ENCODE data around the gene F3. TPM values are rescaled to one million over a fixed set of nuclear protein-coding genes. Genes with fewer than 3 reads are reported as not detected.
"Not testable (repeated sequence)": the region's sequence is repeated elsewhere in the genome, so short reads cannot be mapped to it uniquely, and the experiment has no call there.

Gene F3
- 356 TPM for total RNA-seq (ENCODE audit: insufficient read depth, low replicate concordance)

DNA sequence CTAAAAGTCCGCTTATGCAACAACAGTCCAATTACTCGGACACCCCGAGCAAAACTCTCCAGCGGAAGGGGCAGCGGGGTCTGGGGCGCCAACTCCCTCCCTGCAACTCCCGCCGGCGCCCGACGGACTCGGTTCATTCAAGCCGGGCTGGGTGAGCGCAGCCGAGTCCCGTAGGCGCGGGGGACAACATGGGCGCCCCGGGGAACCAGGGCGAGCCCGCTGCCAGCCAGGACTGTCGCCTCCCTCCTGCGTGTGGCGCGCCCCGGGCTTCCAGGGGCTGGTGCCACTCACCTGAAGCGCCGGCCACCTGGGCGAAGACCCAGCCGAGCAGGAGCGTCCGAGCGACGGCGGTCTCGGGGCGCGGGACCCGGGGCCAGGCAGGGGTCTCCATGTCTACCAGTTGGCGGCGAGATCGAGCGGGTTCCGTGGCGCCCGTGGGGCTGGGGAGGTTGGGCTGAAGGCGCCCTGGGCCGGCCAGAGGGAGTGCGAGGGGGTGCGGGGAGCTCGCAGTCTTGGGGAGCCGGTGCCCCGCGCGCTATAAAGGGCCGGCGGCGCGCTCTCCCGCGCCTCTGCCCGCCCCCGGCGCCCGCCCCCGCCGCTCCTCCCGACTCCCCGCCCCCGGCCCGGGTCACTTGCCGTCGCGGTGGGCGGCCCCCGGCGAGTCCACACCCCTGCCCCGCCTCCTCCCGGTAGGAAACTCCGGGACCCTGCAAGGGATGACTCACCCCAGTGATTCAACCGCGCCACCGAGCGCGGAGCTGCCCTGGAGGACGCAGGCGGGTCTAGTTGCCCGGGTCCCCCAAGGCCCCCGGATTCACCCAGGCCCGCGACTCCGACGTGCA lies at the start of gene F3:
F3 (minus strand) TSS at position 514 of the 842 bp plus-strand sequence; CDS start at position 391, 123 bp downstream.
- DNase-seq (ENCODE audit: low spot score): peak; percentile 96

GRCh38 chr1:94590203-94591137 lies 48.9 kb upstream of the F3 start:
- DNase-seq (ENCODE audit: low spot score): peak; percentile 61

GRCh38 chr1:94589728-94590127 lies 48.2 kb upstream of the F3 start:
- no peak for DNase-seq (ENCODE audit: low spot score)

DNA sequence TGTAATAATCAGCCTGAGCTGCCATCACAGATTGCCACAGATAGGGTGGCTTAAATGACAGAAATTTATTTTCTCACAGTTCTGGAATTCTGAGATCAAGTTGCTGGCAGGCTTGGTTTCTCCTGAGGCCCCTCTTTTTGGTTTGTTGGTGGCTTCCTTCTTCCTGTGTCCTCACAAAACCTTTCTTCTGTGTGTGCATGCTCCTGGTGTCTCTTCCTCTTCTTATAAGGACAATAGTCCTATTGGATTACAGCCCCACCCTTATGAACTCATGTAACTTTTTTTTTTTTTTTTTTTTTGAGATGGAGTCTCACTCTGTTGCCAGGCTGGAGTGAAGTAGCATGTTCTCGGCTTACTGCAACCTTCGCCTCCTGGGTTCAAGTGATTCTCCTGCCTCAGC lies 41.0 kb upstream of the F3 start:
- no peak for DNase-seq (ENCODE audit: low spot score)

DNA sequence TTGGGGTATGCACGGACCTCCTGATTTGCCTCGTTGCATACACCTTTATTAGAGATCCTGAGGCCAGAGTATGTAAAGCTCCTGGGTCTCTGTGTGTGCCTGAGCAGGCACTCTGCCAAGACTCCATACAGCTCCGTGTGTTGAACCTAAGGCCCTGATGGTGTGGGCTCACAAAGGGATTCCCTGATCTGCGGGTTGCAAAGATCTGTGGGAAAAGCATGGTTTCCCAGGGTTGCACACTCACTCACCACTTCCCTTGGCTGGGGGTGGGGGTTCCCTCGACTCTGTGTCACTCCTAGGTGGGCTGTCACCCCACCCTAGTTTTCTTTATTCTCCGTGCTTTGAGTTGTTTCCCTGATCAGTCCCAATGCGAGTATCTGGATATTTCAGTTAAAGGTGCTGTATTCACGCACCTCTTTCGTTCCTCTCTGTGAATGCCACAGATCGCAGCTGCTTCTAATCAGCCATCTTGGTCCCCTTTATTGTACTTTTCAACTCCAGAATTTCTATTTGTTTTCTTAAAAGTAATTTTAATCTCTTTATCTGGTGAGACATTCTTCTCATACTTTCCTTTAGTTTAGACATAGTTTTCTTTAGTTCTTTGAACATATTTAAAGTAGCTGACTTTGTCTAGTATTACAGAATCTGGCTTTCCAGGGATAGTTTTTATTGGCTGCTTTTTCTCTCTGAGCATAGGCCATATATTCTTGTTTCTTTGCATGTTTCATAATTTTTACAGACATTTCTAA lies 39.0 kb upstream of the F3 start:
- DNase-seq (ENCODE audit: low spot score): peak; percentile 66

GRCh38 chr1:94579876-94580294 lies 38.3 kb upstream of the F3 start:
- peak; percentile 95 for DNase-seq (ENCODE audit: low spot score)

DNA sequence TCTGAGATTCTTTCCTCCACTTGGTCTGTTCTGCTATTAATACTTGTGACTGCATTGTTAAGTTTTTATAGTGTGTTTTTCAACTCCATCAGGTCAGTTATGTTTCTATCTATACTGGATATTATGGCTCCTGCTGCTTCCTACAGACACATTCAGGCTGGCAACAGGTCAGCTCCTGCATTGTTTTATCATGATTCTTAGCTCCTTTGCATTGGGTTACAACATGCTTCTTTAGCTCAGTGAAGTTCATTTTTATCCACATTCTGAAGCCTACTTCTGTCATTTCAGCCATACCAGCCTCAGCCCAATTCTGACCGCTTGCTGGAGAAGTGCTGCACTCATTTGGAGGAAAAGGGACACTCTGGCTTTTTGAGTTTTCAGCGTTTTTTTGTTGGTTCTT lies 37.3 kb upstream of the F3 start:
- no peak for DNase-seq (ENCODE audit: low spot score)

DNA sequence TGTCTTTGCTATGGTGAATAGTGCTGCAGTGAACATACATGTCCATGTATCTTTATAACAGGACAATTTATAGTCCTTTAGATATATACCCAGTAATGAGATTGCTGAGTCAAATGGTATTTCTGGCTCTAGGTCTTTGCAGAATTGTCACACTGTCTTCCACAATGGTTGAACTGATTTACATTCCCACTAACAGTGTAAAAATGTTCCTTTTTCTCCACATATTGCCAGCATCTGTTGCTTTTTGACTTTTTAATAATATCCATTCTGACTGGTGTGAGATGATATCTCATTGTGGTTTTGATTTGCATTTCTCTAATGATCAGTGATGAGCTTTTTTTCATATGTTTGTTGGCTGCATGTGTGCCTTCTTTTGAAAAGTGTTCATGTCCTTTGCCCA lies 32.4 kb upstream of the F3 start:
- DNase-seq (ENCODE audit: low spot score): not testable (repeated sequence)

- no peak for DNase-seq (ENCODE audit: low spot score)
These were observed 31.2 kb upstream of the F3 start for GRCh38 chr1:94572780-94573179.

DNA sequence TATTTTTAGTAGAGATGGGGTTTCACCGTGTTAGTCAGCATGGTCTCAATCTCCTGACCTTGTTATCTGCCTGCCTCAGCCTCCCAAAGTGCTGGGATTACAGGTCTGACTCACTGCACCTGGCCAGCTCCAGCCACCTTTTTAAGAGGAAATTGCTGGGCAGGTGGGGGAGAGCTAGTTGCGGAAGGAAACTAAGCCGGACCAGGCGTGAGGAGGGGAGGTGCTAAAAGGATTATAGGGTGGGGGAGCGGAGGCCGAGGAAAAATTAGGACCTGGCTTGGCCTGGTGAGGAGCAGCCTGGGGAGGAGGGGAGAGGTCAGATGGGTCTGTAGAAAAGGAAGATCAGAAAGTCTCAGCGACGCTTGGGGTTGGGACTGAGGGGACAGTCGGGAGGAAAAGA lies 29.4 kb upstream of the F3 start:
- DNase-seq (ENCODE audit: low spot score): not testable (repeated sequence)

DNA sequence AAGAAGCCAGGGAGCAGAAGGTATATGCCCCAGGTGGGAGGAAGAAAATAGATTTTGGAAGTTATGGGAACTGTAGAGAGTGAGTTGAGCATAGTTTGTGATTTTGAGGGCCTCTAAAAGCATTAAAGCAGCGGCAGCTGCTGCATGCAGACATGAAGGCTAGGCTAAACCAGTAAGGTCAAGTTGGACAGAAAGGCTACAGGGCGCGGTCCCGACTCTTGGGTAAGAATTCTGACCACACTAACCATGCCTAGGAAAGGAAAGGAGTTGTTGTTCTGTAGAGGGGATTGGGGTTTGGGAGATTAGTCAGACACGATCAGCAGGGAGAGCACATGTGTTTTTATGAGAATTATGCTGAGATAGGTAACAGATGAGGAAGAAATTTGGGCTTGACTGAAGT lies 27.2 kb upstream of the F3 start:
- not testable (repeated sequence) for DNase-seq (ENCODE audit: low spot score)

DNA sequence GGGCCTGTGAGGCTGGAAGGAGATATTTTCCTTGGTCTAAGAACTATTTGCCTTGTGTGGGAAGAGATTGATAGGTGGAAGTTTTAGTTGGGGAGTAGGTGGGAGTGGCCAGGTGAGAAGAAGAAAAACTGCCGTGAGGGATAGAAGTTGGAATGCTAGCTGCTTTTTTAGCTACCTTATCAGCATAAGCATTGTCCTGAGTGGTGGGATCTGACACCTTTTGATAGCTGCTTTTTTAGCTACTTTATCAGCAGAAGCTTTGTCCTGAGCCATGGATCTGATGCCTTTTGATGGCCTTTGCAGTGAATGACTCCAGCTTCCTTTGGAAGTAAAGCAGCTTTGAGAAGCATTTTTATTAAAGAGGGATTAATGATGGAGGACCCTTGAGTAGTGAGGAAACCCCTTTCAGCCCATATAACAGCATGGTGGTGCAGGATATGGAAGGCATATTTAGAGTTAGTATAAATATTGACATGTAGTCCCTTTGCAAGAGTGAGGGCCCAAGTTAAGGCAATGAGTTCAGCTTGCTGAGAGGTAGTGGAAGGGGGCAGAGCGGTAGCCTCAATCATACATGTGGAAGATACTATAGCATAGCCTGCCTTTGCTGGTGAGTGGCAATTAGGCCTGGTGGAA lies 26.5 kb upstream of the F3 start:
- not testable (repeated sequence) for DNase-seq (ENCODE audit: low spot score)

DNA sequence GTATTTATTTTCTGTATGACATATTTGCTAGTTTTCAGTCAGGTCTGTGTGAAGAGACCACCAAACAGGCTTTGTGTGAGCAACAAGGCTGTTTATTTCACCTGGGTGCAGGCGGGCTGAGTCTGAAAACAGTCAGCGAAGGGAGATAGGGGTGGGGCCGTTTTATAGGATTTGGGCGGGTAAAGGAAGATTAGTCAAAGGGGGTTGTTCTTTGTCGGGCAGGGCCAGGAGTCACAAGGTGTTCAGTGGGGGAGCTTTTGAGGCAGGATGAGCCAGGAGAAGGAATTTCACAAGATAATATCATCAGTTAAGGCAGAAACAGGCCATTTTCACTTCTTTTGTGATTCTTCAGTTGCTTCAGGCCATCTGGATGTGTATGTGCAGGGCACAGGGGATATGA lies 24.9 kb upstream of the F3 start:
- not testable (repeated sequence) for DNase-seq (ENCODE audit: low spot score)

GRCh38 chr1:94565901-94566300 lies 24.3 kb upstream of the F3 start:
- DNase-seq (ENCODE audit: low spot score): no peak

GRCh38 chr1:94562519-94563260 lies 21.1 kb upstream of the F3 start:
- DNase-seq (ENCODE audit: low spot score): no peak

GRCh38 chr1:94560333-94560732 lies 18.8 kb upstream of the F3 start:
- DNase-seq (ENCODE audit: low spot score): no peak

DNA sequence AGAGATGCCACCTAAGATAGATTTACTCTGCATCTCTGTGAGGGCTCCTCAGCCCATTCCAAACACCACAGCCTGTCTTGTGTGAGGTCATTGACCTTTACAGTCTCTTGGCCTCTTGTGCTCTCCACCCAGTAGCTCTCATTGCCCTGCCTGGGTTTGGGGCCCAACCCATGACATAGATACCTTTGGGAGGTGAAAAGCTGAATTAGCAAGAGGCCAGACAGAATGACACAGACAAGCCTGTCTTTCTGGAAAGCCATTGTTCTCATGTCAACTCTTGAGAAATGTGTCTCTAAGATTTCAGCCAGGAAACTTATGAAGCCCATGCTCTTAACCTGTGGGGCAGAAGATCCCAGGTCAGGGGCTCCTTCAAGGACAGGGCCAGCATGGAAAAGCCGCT lies 18.4 kb upstream of the F3 start:
- no peak for DNase-seq (ENCODE audit: low spot score)

- no peak for DNase-seq (ENCODE audit: low spot score)
These were observed 13.5 kb upstream of the F3 start for GRCh38 chr1:94555091-94555490.

DNA sequence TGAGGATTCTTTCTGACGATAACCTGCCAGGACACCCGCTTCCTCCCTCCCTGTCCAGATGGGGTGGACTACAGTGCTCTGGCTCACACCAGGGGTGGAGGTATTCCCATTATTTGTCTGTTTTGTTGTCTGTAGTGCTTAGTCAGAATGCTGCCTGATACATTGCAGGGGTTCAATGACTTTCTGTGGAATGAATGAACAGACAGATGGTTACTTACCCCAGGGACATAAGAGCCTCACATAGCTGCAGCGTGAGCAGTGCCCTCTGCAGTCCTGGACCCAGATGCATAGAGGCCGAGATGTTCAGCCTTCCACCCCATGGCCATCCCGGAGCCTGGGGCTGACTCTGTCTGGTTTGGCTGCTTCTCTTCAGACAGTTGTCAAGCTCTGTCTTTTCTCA lies 13.0 kb upstream of the F3 start:
- DNase-seq (ENCODE audit: low spot score): peak; percentile 55

DNA sequence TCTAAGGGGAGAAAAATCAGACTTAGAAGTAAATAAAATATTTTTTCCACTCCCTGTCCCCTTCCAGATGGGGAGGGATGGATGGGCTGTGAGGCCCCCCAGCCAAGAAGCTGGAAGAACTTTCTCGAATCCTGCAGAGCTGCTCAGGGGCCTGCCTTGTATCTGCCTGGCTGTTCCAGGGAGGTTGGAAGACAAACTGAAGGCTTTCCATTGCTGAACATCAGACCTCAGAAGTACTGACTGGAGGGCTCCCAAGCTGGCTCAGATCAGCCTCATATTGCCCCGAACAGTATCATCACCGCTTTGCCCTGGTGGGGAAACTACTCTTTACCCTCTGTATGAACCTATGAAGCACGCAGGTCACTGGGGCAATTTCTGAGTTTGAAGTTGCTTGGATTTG lies 12.4 kb upstream of the F3 start:
- peak; percentile 31 for DNase-seq (ENCODE audit: low spot score)
